ENCODE results near the gene GALNT10.

GALNT10 gene

GRCh38 chr5:154159343-154159742 is 31.2 kb upstream of the GALNT10 start:
- Histone ChIP-seq H3K9ac (no peak overlapping the region), H3K27me3 (no peaks in the 10 kb centered on the region), H3K27ac (no peak overlapping the region), H4K20me1 (no peaks in the 10 kb centered on the region), H3K4me3 (no peak overlapping the region), H3K9me3 (replicated peaks in 1 of 11) (no peaks in the 10 kb centered on the region), H3K4me1 (no peaks in the 10 kb centered on the region), H3K4me2 (no peak overlapping the region), H3K36me3 (no peaks in the 10 kb centered on the region)
- no peak for TF ChIP-seq Cebpa-rat (IDR thresholded peaks at IDR 0.05)

GRCh38 chr5:154162539-154163151 is 27.9 kb upstream of the GALNT10 start:
- Histone ChIP-seq H3K27me3 (no peaks in the 10 kb centered on the region), H3K36me3 (no peaks in the 10 kb centered on the region), H3K9ac (no peak overlapping the region), H3K27ac (no peak overlapping the region), H3K9me3 (replicated peaks in 1 of 11) (no peaks in the 10 kb centered on the region), H3K4me1 (no peaks in the 10 kb centered on the region), H3K4me2 (no peak overlapping the region), H3K4me3 (no peak overlapping the region), H4K20me1 (no peaks in the 10 kb centered on the region)
- TF ChIP-seq Cebpa-rat (IDR thresholded peaks at IDR 0.05), result no peak

GRCh38 chr5:154163327-154164248 is 26.9 kb upstream of the GALNT10 start:
- Histone ChIP-seq H3K27me3 (no peaks in the 10 kb centered on the region), H3K9ac (no peak overlapping the region), H3K4me2 (no peak overlapping the region), H4K20me1 (no peaks in the 10 kb centered on the region), H3K4me3 (no peak overlapping the region), H3K9me3 (replicated peaks in 1 of 11) (no peaks in the 10 kb centered on the region), H3K36me3 (no peaks in the 10 kb centered on the region), H3K4me1 (no peaks in the 10 kb centered on the region), H3K27ac (no peak overlapping the region)
- TF ChIP-seq Cebpa-rat (IDR thresholded peaks at IDR 0.05), result no peak

DNA sequence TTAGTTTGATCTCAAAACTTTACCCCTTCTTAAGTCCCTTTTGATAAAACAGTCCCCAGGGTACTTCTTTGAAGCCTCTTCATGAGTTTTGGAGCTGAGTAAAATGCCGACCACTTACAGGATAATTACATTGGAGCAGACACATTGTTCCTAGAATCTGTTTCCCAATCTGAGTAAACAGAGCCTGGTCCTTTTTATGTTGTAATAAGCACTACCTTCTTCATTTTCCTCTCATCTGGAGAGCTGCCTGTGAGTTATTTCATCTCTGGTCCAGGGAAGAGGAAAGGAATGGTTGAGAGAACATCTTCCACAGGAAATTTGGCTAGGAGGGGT is 26.3 kb upstream of the GALNT10 start:
- no peak overlapping the region for H3K27ac ChIP-seq
- H3K4me2 ChIP-seq, result no peak overlapping the region
- H3K9me3 ChIP-seq (replicated peaks in 1 of 11), result no peaks in the 10 kb centered on the region
- no peaks in the 10 kb centered on the region for H3K36me3 ChIP-seq
- TF ChIP-seq Cebpa-rat (IDR thresholded peaks at IDR 0.05), result no peak
- H4K20me1 ChIP-seq, result no peaks in the 10 kb centered on the region
- H3K9ac ChIP-seq, result no peak overlapping the region
- no peak overlapping the region for H3K4me3 ChIP-seq
- H3K4me1 ChIP-seq, result no peaks in the 10 kb centered on the region
- no peaks in the 10 kb centered on the region for H3K27me3 ChIP-seq

DNA sequence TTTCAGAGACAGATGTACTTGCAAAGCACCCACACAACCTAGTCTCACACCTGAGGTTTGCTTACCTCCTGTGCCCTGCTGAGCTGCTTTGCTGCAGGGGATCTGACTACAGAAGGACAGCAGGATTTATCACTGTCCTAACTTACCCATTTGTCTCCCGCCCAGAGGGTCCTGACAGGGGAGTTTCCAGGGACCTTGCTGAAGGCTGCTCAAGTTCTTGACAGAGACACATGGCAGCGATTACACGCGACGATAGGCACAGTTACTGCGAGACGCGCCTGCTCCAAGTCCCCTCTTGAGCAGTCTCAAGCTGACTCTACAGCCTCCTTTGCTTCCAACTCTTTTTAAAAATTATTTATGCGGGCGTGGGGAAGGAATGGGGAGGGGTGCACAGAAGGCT is 24.6 kb upstream of the GALNT10 start:
- Histone ChIP-seq H3K4me2 (no peak overlapping the region), H3K27ac (no peak overlapping the region), H3K9me3 (replicated peaks in 1 of 11) (no peaks in the 10 kb centered on the region), H3K4me3 (no peak overlapping the region), H3K9ac (no peak overlapping the region), H3K4me1 (no peaks in the 10 kb centered on the region), H4K20me1 (no peaks in the 10 kb centered on the region), H3K36me3 (no peaks in the 10 kb centered on the region), H3K27me3 (no peaks in the 10 kb centered on the region)
- no peak for TF ChIP-seq Cebpa-rat (IDR thresholded peaks at IDR 0.05)

GRCh38 chr5:154166901-154167791 is 23.4 kb upstream of the GALNT10 start:
- Histone ChIP-seq H3K27me3 (no peaks in the 10 kb centered on the region), H3K4me3 (no peak overlapping the region), H3K4me1 (no peaks in the 10 kb centered on the region), H3K27ac (no peak overlapping the region), H3K9me3 (replicated peaks in 1 of 11) (no peaks in the 10 kb centered on the region), H3K36me3 (no peaks in the 10 kb centered on the region), H4K20me1 (no peaks in the 10 kb centered on the region), H3K4me2 (no peak overlapping the region), H3K9ac (no peak overlapping the region)
- no peak for TF ChIP-seq Cebpa-rat (IDR thresholded peaks at IDR 0.05)

DNA sequence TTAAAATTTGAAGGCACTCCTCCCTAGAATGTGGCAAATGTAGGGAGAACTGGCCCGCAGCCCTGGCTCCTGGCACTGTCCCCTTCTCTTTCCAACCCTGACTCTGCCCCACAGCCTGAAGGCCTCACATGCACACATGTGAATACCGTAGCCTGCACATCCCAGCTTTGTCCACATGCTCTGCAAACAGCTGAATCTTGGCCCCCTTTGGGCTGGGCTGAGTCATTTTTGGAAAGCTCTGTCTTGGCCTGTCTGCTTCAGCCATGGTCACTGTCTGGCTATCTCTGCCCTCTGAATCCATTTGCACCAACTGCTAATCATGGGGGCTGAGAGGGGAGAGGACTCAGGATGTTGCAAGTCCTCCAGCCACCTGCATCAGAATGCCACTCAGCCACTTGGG is 22.1 kb upstream of the GALNT10 start:
- H3K9ac ChIP-seq, result no peak overlapping the region
- H3K27me3 ChIP-seq, result no peaks in the 10 kb centered on the region
- no peaks in the 10 kb centered on the region for H3K36me3 ChIP-seq
- H3K27ac ChIP-seq, result no peak overlapping the region
- TF ChIP-seq Cebpa-rat (IDR thresholded peaks at IDR 0.05), result no peak
- no peaks in the 10 kb centered on the region for H3K9me3 ChIP-seq (replicated peaks in 1 of 11)
- H3K4me2 ChIP-seq, result no peak overlapping the region
- H3K4me3 ChIP-seq, result no peak overlapping the region
- no peaks in the 10 kb centered on the region; a peak in 1 of 22 replicates for H4K20me1 ChIP-seq
- H3K4me1 ChIP-seq, result no peaks in the 10 kb centered on the region

DNA sequence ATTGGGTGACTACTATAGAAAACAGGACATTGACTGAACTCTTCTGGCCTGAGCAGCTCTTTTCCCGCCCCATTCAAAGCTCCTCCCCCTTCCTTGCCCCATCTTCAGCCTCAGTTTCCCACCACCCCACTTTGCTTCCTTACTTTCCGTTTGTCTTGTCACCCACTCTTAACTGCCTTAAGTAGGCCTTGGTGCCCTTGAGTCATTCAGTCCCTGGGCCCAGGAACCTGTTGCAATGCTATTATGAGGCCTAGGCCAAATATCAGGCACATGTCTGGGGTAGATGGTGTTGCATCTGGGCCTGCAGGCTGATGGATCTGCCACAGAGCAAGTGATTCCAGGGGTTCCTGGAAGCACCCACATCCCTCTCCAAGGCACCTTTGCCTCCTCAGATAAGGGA is 17.7 kb upstream of the GALNT10 start:
- Histone ChIP-seq H3K9me3 (replicated peaks in 1 of 11) (no peaks in the 10 kb centered on the region), H4K20me1 (no peaks in the 10 kb centered on the region; a peak in 1 of 22 replicates), H3K36me3 (no peaks in the 10 kb centered on the region), H3K27me3 (no peaks in the 10 kb centered on the region), H3K4me2 (no peak overlapping the region), H3K4me1 (no peaks in the 10 kb centered on the region), H3K4me3 (no peak overlapping the region), H3K27ac (no peak overlapping the region), H3K9ac (no peak overlapping the region)
- no peak for TF ChIP-seq Cebpa-rat (IDR thresholded peaks at IDR 0.05)

GRCh38 chr5:154174091-154174490 is 16.4 kb upstream of the GALNT10 start:
- Histone ChIP-seq H3K4me2 (no peak overlapping the region), H3K27ac (no peak overlapping the region), H3K4me1 (no peaks in the 10 kb centered on the region), H3K36me3 (no peaks in the 10 kb centered on the region), H3K27me3 (no peaks in the 10 kb centered on the region), H3K9me3 (replicated peaks in 1 of 11) (no peaks in the 10 kb centered on the region), H3K4me3 (no peak overlapping the region), H3K9ac (no peak overlapping the region), H4K20me1 (no peaks in the 10 kb centered on the region; a peak in 1 of 22 replicates)
- no peak for TF ChIP-seq Cebpa-rat (IDR thresholded peaks at IDR 0.05)
